Activated CD4-positive, alpha-beta T cell treated with anti-CD3 and anti-CD28 coated beads for 24 hours (primary cell): ENCODE measurements around the gene HSD11B1L.
"Not testable (repeated sequence)": the region's sequence is repeated elsewhere in the genome, so short reads cannot be mapped to it uniquely, and the experiment has no call there.

Experiments
- DNase-seq, 2 donors: peaks; one replicate each; pipeline ENCODE4 v3.0.0-alpha.2; 2020; ENCODE audit warnings: low read depth in 2 of 2

The HSD11B1L gene

DNA sequence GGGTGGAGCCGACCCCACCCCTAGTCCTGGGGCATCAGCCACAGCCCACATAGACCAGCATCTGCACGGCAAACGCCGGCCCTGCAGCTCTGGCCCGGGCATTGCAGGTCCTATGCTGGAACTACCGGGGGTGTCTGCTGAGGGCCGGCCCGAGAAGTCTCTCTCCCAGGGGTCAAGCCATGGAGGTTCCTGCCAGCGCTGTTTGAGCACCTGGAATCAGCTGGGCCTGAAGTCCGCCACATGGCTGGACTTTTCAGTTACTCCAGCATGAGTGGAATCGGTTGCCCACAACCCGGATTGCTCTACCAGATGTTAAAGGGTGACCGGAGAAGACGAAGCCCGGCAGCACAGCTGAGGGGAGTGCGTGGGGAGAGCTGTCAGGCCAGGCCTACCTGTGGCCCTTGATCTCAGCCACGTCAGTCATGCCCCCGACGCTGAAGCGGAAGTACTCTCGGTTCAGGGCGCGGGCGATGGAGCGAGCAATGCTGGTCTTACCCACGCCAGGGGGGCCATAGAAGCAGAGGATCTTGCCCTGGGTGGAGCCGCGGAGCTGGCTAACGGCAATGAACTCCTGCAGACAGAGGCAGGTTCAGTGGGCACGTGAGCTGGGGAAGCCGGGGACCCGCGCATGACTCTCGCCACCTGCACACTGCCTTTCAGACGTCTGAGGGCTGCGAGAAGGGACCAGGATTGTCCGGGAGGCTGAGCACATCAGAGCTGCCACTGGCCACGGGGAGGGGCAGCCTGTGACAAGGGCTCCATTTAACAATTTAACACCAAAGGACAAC, 18.0 kb downstream of the HSD11B1L start:
- no peak for DNase-seq

DNA sequence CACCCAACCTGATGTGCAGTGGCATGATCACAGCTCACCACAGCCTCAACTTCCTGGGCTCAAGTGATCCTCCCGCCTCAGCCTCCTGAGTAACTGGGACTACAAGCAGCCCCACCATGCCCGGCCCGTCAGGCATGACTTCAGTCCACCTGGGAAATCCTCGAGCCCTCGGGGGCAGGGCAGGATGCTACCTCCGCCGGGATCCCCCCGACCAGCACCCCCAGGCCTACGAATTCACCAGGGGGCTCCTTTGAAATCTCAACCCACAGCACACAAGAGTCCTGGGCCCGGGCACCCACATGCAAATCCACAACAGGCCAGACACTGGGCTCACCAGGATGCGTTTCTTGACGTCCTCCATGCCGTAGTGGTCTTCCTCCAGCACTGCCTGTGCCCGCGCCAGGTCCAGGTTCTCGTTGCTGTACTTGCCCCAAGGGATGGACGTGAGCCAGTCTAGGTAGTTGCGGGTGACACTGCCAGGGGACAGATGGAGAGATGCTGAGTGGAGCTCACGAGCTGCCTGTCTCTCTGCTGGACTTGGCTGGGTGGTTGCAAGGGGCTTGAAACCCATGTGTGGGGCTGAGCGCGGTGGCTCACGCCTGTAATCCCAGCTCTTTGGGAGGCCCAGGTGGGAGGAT, 19.7 kb downstream of the HSD11B1L start:
- DNase-seq: no peak

DNA sequence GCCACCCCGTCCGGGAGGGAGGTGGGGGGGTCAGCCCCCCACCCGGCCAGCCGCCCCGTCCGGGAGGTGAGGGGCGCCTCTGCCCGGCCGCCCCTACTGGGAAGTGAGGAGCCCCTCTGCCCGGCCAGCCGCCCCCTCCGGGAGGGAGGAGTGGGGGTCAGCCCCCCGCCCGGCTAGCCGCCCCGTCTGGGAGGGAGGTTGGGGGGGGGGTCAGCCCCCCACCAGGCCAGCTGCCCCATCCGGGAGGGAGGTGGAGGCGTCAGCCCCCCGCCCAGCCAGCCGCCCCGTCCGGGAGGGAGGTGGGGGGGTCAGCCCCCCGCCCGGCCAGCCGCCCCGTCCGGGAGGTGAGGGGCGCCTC, 21.2 kb downstream of the HSD11B1L start:
- DNase-seq: not testable (repeated sequence)

DNA sequence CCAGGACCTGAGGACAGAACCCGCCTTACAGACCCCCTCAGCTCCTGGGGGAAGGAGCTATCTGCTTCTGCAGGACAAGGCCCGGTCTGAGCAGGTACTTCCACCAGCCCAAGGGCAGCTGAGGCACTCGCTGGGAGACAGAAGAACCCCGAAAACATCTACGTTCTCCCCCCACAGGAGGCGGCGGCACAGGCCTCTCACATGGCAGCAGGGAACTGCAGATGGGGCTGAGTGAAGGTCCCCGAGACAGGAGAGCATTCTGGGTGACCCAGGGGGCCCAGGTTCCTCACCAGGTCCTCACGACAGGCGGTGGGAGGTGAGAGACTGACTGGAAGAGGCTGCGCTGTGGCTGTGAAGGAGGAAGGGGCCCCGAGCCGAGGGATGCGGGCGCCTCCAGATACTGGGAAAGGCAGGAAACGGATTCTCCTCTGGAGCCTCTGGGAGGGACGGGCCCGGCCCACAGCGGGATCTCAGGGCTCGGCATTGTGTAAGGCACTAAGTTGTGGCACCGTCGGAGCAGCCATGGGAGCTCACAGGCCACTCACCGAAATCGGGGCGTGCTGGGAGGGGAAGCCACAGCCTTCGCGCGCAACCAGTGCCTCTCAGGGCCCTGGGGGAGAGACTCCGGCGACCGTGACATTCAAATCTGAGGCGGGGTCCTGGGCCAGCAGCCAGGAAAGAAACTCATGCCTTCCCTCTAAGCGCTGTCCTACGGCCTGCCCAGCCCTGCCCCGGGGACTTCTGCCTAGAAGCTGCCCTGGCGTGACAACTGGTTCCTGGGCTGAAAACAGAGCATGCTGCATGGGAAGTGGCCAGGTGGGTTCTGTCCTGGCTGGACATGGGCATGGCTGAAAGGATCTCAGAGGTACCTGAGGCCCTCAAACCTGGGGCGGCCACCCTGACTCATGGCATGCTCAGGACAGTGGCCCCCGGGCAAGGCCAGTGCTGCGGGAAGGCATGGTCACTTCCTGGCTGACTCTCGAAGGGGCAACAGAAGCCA, 23.3 kb downstream of the HSD11B1L start:
- DNase-seq: no peak

DNA sequence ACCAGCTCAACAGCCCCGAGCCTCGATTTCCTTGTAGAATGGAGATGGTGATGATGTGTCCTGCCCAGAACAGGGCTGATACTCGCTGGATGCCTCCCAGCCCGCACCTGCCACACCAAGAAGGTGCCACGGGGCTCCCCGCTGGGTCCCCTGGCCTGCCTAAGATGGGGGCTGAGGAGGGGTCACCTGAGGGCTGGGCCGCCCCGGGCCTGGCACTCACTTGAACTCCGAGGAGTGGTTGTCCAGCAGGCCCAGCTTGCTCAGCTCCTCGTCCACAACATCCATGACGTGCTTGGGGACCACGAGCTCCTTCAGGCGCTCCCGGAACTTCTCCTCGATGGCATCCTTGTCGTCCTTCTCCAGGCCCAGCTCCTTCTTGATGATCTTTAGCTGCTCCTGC, 24.7 kb downstream of the HSD11B1L start:
- DNase-seq: no peak

GRCh38 chr19:5706876-5707573, 26.2 kb downstream of the HSD11B1L start:
- no peak for DNase-seq

DNA sequence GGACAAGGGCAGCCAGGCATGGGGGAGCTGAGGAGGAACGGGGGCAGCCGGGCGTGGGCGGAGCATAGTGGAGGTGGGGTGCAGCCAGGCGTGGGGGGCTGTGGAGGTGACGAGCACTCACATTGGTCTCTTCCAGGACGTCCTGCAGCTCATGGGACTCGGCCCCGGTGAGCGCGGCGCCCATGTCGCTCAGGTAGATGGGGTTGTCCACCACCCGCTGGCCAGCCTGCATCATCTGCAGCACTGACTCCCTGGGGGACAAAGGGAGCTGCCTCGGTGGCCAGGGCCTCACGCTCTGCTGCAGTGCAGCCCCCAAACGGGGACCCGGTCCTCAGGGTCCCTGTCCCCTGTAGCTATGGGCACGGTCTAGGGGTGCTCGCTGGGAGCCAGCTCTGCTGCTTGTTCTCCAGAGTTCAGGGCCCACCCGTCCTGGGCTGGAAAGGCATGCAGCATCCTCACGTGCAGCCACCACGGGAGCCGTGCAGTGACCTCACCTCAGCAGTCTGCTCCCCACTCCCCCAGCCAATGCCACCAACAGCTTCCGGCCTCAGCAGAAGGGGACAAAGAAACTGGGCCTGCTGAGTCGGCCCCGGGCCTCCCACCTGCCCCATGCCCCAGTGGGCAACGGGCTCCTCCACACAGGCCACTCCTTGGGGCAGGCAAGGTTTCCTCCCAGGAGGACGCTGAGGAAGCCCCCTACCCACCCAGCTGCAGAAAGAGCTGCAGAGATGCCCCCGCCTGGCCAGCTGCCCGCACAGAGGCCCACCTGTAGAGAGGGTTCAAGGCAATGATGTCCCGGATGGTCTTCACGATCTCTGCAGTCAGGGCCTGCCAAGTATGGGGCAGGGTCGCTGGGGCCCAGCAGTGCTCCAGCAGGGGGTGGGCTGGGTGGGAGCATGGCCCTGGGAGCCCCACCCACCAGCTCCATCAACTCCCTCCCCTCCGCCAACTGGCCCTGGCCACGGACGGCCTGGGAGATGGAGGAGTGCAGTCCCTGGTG, 27.0 kb downstream of the HSD11B1L start:
- no peak for DNase-seq

- no peak for DNase-seq
Measured at GRCh38 chr19:5711025-5711424, 30.2 kb downstream of the HSD11B1L start.

GRCh38 chr19:5711713-5712161, 30.9 kb downstream of the HSD11B1L start:
- no peak for DNase-seq

DNA sequence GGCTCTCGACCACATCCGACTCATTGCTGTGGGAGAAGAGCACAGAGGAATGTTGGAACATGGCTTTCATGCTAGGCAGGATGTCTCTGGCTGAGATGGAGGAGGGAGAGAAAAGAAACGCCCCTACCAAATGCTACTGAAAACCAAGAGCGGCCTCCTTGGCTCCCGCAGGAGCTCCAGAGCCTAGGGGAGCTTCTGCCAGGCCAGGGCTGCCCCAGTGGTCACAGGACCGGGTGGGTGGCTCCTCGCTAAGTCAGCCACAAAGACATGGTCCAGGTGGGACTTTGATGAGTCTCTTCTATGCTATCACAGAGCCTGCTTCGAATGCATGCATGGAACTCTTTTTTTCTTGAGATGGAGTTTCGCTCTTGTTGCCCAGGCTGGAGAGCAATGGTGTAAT, 32.4 kb downstream of the HSD11B1L start:
- no peak for DNase-seq

DNA sequence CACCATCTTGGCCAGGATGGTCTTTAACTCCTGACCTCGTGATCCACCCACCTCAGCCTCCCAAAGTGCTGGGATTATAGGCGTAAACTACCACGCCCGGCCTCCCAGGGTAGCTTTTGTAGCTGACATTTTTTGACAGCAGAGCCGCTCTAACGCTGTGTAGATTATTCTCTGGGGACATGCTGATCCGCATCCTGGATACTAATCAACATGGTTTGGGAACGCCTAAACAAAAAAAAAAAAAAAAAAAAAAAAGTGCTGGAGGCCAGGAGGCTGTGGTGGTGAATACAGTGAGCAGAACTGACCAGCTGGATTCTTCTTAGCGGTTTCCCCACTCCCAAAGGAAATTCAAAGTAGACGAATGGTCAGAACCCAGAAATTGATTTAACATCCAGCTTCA, 34.0 kb downstream of the HSD11B1L start:
- no peak for DNase-seq

- DNase-seq: no peak
Measured at GRCh38 chr19:5717215-5717935, 36.5 kb downstream of the HSD11B1L start.

- no peak for DNase-seq
Measured at GRCh38 chr19:5718037-5718578, 37.3 kb downstream of the HSD11B1L start.

- DNase-seq: peak in 1 of 2 donors; percentile 54
Measured at GRCh38 chr19:5718579-5719273, 37.9 kb downstream of the HSD11B1L start.

GRCh38 chr19:5719274-5719960, 38.6 kb downstream of the HSD11B1L start:
- DNase-seq: no peak

DNA sequence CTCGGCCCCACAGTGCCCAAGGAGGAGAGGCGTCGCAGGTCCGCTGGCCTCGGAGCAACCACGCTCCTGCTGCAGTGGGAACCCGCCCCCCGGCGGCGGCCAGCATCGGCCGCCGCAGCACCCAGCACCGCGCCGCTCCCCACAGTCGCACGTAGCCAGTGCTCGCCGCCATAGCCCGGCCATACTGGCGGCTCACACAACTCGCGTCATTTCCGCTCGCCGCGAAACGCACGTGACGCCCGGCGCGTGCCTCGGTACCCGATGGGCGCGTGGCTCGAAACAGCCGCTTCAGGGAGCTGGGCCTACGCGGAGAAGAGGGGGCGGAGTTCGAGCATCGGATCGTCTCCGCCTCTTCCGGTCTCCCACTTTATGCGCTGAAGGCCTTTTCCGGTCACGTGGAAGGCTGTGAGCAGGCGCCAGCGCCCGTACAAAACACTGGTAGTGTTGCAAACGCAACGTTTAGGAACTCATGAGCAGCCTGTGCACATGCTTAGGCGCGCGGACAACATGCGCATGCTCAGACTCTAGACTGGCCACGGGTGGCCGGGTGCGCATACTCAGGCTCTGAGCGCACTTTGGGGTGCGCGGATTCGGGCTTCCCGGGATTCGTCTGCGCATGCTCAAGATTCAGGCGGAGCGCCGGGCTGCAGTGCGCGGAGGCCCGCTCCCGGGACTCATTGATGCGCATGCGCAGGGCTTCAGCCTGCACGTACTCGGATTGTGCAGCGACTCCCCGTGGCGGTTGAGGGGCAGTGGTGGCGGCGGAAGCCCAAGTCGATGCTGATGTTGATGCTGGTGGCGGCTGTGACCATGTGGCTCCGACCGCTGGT, 39.3 kb downstream of the HSD11B1L start, which contains the start of the genes CATSPERD and LONP1:
TSS of gene CATSPERD (plus strand) at position 677 of the 830 bp plus-strand sequence. CDS start at position 778, 101 bp downstream.
TSS of gene LONP1 (minus strand) at position 186 of the 830 bp plus-strand sequence. CDS start at position 172, 14 bp downstream.
- peak; percentile 96 to 97 for DNase-seq
